H1 (cell line): ENCODE measurements around the gene GPC6.

Experiments
- ATF3 ChIP-seq: IDR thresholded peaks from 2 replicates; pipeline ENCODE4 v1.6.1; 2011; ENCODE audit warnings: low read depth, mild to moderate bottlenecking, low read length; ENCODE audit not compliant: insufficient read depth
- CHD2 ChIP-seq: IDR thresholded peaks from 2 replicates; pipeline ENCODE4 v1.6.1; 2012; ENCODE audit warnings: low read length, improper control_type of control experiment
- CTCF ChIP-seq, 3 experiments: IDR thresholded peaks; 1 replicate in 2 of 3; 2 replicates in 1 of 3; pipeline versions ENCODE4 v1.5.1 to v1.6.1; 2011; ENCODE audit warnings: low read length in 3 of 3, mild to moderate bottlenecking in 3 of 3, inconsistent platforms in 2 of 3, low read depth in 1 of 3, moderate library complexity in 1 of 3; ENCODE audit not compliant: insufficient read depth in 1 of 3; ENCODE audit errors: control extremely low read depth in 1 of 3
- EP300 ChIP-seq, 2 experiments: IDR thresholded peaks; 1 replicate in 1 of 2; 2 replicates in 1 of 2; pipeline ENCODE4 v1.6.1; 2011 to 2012; ENCODE audit warnings: low read depth in 2 of 2, low read length in 2 of 2, mild to moderate bottlenecking in 2 of 2, borderline replicate concordance in 1 of 2, inconsistent platforms in 1 of 2, moderate library complexity in 1 of 2
- MAFK ChIP-seq: IDR thresholded peaks from 2 replicates; pipeline ENCODE4 v1.6.1; 2012; ENCODE audit warnings: low read depth, mild to moderate bottlenecking, improper control_type of control experiment, low read length
- MAX ChIP-seq: IDR thresholded peaks from 2 replicates; pipeline ENCODE4 v1.6.1; 2012; ENCODE audit warnings: inconsistent platforms
- POLR2A ChIP-seq, 2 experiments: IDR thresholded peaks; 1 replicate in 1 of 2; 2 replicates in 1 of 2; pipeline ENCODE4 v1.6.1; 2011; ENCODE audit warnings: low read depth in 2 of 2, low read length in 2 of 2, mild to moderate bottlenecking in 2 of 2; ENCODE audit errors: control extremely low read depth in 1 of 2

- TF ChIP-seq POLR2A (IDR thresholded peaks at IDR 0.05; ENCODE audit: control extremely low read depth in 1 of 2, low read depth in 2 of 2, low read length in 2 of 2) (no peak), MAFK (no peak), EP300 (IDR thresholded peaks at IDR 0.05; ENCODE audit: borderline replicate concordance in 1 of 2, low read depth in 2 of 2, low read length in 2 of 2) (no peak), ATF3 (no peak), MAX (no peak), CTCF (IDR thresholded peaks at IDR 0.05; ENCODE audit: control extremely low read depth in 1 of 3, insufficient read depth in 1 of 3, low read depth in 1 of 3, low read length in 3 of 3) (no peak), CHD2 (no peak)
Measured at GRCh38 chr13:93345024-93345423, 118.4 kb downstream of the GPC6 start.
